HG03457 (cell line): ENCODE results near the gene COL8A2.

Source experiments
- ATAC-seq: cut with Tn5 transposase; IDR thresholded peaks from one replicate; pipeline ENCODE4 v1.9.1; 2021; ENCODE audit warnings: moderate number of reproducible peaks; ENCODE audit not compliant: unreplicated experiment

Gene COL8A2

GRCh38 chr1:36092798-36093185 lies 32.2 kb downstream of the COL8A2 start:
- ATAC-seq, result no peak

- ATAC-seq, result no peak
These were observed 32.7 kb downstream of the COL8A2 start for GRCh38 chr1:36092166-36092797.

- ATAC-seq, result no peak
These were observed 33.3 kb downstream of the COL8A2 start for GRCh38 chr1:36091698-36092097.

- no peak for ATAC-seq
These were observed 33.9 kb downstream of the COL8A2 start for GRCh38 chr1:36091141-36091540.

GRCh38 chr1:36089393-36090121 lies 35.5 kb downstream of the COL8A2 start:
- no peak for ATAC-seq

- peak; percentile 71 for ATAC-seq
These were observed 36.2 kb downstream of the COL8A2 start, which contains the start of gene ADPRS for GRCh38 chr1:36088577-36089392. Gene ADPRS (plus strand): TSS chr1:36088892. CDS start chr1:36088905, 13 bp downstream.

- ATAC-seq, result no peak
These were observed 36.8 kb downstream of the COL8A2 start for GRCh38 chr1:36088265-36088576.

GRCh38 chr1:36087233-36088123 lies 37.5 kb downstream of the COL8A2 start:
- no peak for ATAC-seq

GRCh38 chr1:36086529-36087232 lies 38.3 kb downstream of the COL8A2 start:
- no peak for ATAC-seq

GRCh38 chr1:36085686-36086526 lies 39.1 kb downstream of the COL8A2 start:
- no peak for ATAC-seq

GRCh38 chr1:36085126-36085525 lies 39.9 kb downstream of the COL8A2 start:
- ATAC-seq, result no peak

- no peak for ATAC-seq
These were observed 40.4 kb downstream of the COL8A2 start for GRCh38 chr1:36084497-36085115.

- no peak for ATAC-seq
These were observed 41.2 kb downstream of the COL8A2 start, which contains the start of gene TEKT2 for GRCh38 chr1:36083635-36084496. Gene TEKT2 (plus strand): TSS chr1:36084094. CDS start chr1:36084922, 828 bp downstream.

GRCh38 chr1:36083219-36083618 lies 41.8 kb downstream of the COL8A2 start:
- ATAC-seq, result no peak

GRCh38 chr1:36081926-36082485 lies 43.0 kb downstream of the COL8A2 start:
- no peak for ATAC-seq

GRCh38 chr1:36080801-36081200 lies 44.2 kb downstream of the COL8A2 start:
- no peak for ATAC-seq

- ATAC-seq, result no peak
These were observed 44.8 kb downstream of the COL8A2 start for GRCh38 chr1:36080236-36080635.
